GM12874 (cell line): ENCODE measurements around the gene GSTA2.
A peak's percentile ranks its signal among the peaks of the same experiment; 100 is the strongest.

ENCODE experiments used
- CTCF ChIP-seq: IDR thresholded peaks from 2 replicates; pipeline ENCODE4 v1.5.1; 2011; ENCODE audit warnings: low read depth, mild to moderate bottlenecking, control low read depth, low read length, moderate library complexity; ENCODE audit not compliant: insufficient read depth

GSTA2 gene

GRCh38 chr6:52726741-52727535 is 36.3 kb downstream of the GSTA2 start:
- TF ChIP-seq CTCF = no peak

GRCh38 chr6:52726193-52726542 is 37.1 kb downstream of the GSTA2 start:
- TF ChIP-seq CTCF = no peak

GRCh38 chr6:52725535-52726192 is 37.6 kb downstream of the GSTA2 start:
- TF ChIP-seq CTCF = no peak

- no peak for TF ChIP-seq CTCF
These were observed 38.1 kb downstream of the GSTA2 start for GRCh38 chr6:52725143-52725534.

GRCh38 chr6:52724406-52725121 is 38.7 kb downstream of the GSTA2 start:
- TF ChIP-seq CTCF = peak; percentile 85

- TF ChIP-seq CTCF = no peak
These were observed 39.3 kb downstream of the GSTA2 start for GRCh38 chr6:52724042-52724405.

GRCh38 chr6:52720321-52720720 is 43.0 kb downstream of the GSTA2 start:
- no peak for TF ChIP-seq CTCF
